ENCODE data around the gene CINP.
"Not testable (repeated sequence)": the region's sequence is repeated elsewhere in the genome, so short reads cannot be mapped to it uniquely, and the experiment has no call there.

- TF ChIP-seq YY1 (IDR thresholded peaks at IDR 0.05); MAX (IDR thresholded peaks at IDR 0.05); TAF1 (conservative IDR thresholded peaks at IDR 0.05); REST (IDR thresholded peaks at IDR 0.05); JUND (IDR thresholded peaks at IDR 0.05); CTCF (IDR thresholded peaks at IDR 0.05; ENCODE audit: low read depth, low read length, missing input control); RXRA (IDR thresholded peaks at IDR 0.05); ATF3 (IDR thresholded peaks at IDR 0.05): not testable (repeated sequence)
These were observed 11.1 kb downstream of the CINP start for GRCh38 chr14:102351593-102351992.

All from liver (tissue), 3 donors.